PC-9 (cell line): ENCODE data around the gene ESRRG. TPM values are rescaled to one million over a fixed set of nuclear protein-coding genes. Genes with fewer than 3 reads are reported as not detected.
A peak's percentile ranks its signal among the peaks of the same experiment; 100 is the strongest.

Experiments
- BruUV-seq: library from RNA; stranded (reverse); fragments of 400-500 nt; replicated peaks from 2 replicates; lab custom pipeline; 2021; lab: Mats Ljungman, UMichigan
- CTCF ChIA-PET: fragments of 300-600 bp; sonication (Branson Sonifier 250); formaldehyde crosslinking; loops from one replicate; lab custom pipeline; 2022; ENCODE audit warnings: antibody characterized with exemption; lab: Charles Lee
- POLR2A ChIA-PET: fragments of 300-600 bp; sonication (Branson Sonifier 250); formaldehyde crosslinking; loops from one replicate; lab custom pipeline; 2022; ENCODE audit warnings: antibody characterized with exemption; ENCODE audit not compliant: unreplicated experiment; lab: Charles Lee
- DNase-seq, 2 experiments: peaks; one replicate each; pipeline versions ENCODE4 v3.0.0 to v3.0.0-alpha.2; 2015 to 2022; ENCODE audit warnings: mixed read lengths in 1 of 2
- H2AFZ ChIP-seq: fragments of 200-600 bp; sonication (generic); 2 replicates; pipeline ENCODE4 v1.8.1; 2017; ENCODE audit warnings: antibody characterized with exemption
- H3F3A ChIP-seq: fragments of 200-600 bp; sonication (generic); 2 replicates; pipeline ENCODE4 v1.8.1; 2017; ENCODE audit warnings: antibody characterized with exemption, mild to moderate bottlenecking, low read depth; ENCODE audit not compliant: insufficient read depth
- H3K27ac ChIP-seq: fragments of 200-600 bp; sonication (generic); 2 replicates; pipeline ENCODE4 v1.6.1; 2016; ENCODE audit warnings: mixed run types
- H3K27me3 ChIP-seq: fragments of 200-600 bp; sonication (generic); 2 replicates; pipeline ENCODE4 v1.6.1; 2016; ENCODE audit warnings: low read depth, mixed run types; ENCODE audit not compliant: insufficient read depth
- H3K36me3 ChIP-seq: fragments of 200-600 bp; sonication (generic); 2 replicates; pipeline ENCODE4 v1.6.1; 2016; ENCODE audit warnings: low read depth, mixed run types
- H3K4me1 ChIP-seq: fragments of 200-600 bp; sonication (generic); replicated peaks from 2 replicates; pipeline ENCODE4 v1.6.1; 2016; ENCODE audit warnings: mixed run types; ENCODE audit not compliant: insufficient read depth
- H3K4me2 ChIP-seq: fragments of 200-600 bp; sonication (generic); 2 replicates; pipeline ENCODE4 v1.6.1; 2017; ENCODE audit warnings: mixed run types
- H3K4me3 ChIP-seq: fragments of 200-600 bp; sonication (generic); 2 replicates; pipeline ENCODE4 v1.6.1; 2016; ENCODE audit warnings: mixed run types
- H3K79me2 ChIP-seq: fragments of 200-600 bp; sonication (generic); 2 replicates; pipeline ENCODE4 v1.6.1; 2017; ENCODE audit warnings: low read depth, mixed run types
- H3K9me2 ChIP-seq: fragments of 200-600 bp; sonication (generic); 2 replicates; pipeline ENCODE4 v1.8.1; 2017; ENCODE audit warnings: mild to moderate bottlenecking; ENCODE audit not compliant: insufficient read depth
- H3K9me3 ChIP-seq: fragments of 200-600 bp; sonication (generic); 2 replicates; pipeline ENCODE4 v1.8.1; 2016; ENCODE audit warnings: low read depth; ENCODE audit not compliant: insufficient read depth
- H4K20me1 ChIP-seq: fragments of 200-600 bp; sonication (generic); 2 replicates; pipeline ENCODE4 v1.8.1; 2017; ENCODE audit not compliant: insufficient read depth
- CTCF ChIP-seq: fragments of 200-600 bp; sonication (generic); conservative IDR thresholded peaks from 2 replicates; pipeline ENCODE4 v1.6.1; 2017; ENCODE audit warnings: mixed run types, antibody characterized with exemption, mild to moderate bottlenecking, moderate library complexity
- EZH2 ChIP-seq: fragments of 200-600 bp; sonication (generic); IDR thresholded peaks from 2 replicates; pipeline ENCODE4 v1.8.0; 2017; ENCODE audit warnings: antibody characterized with exemption, low read depth
- intact Hi-C: fragments of 100-400 bp; cut with micrococcal nuclease; formaldehyde crosslinking; loops from one replicate; pipeline ENCODE4 v1.10.0; 2022; ENCODE audit not compliant: unreplicated experiment
- total RNA-seq: library from RNA; stranded (reverse); gene quantifications from 2 replicates; pipeline ENCODE4 v1.2.3, GENCODE V29; 2021

The ESRRG gene
- total RNA-seq, 1 experiment from 2014 or later = not detected

GRCh38 chr1:216604771-216605170 lies 118.5 kb downstream of the ESRRG start:
- CTCF ChIA-PET = no interaction called here
- Histone ChIP-seq H3K36me3 (no peaks in the 10 kb centered on the region), H3F3A (no peaks in the 10 kb centered on the region), H3K27me3 (no peaks in the 10 kb centered on the region), H3K9me3 (no peaks in the 10 kb centered on the region), H3K79me2 (no peaks in the 10 kb centered on the region), H3K4me3 (no peak overlapping the region), H4K20me1 (no peaks in the 10 kb centered on the region), H2AFZ (no peak overlapping the region), H3K27ac (no peak overlapping the region), H3K4me2 (no peak overlapping the region), H3K4me1 (no peaks in the 10 kb centered on the region; the same call in 1 of the 2 replicates), H3K9me2 (peaks cover 8% of the 10 kb centered on the region; the same call in 1 of the 2 replicates)
- POLR2A ChIA-PET = interaction anchor here (0.6 kb wide), 1 partner anchor 37 kb away, joined by 7 read pairs; no protein-coding TSS in a partner anchor
- BruUV-seq = no TSS peak
- intact Hi-C loops = no loop called here
- DNase-seq = no peak
- TF ChIP-seq CTCF (no peak), EZH2 (no peak)

GRCh38 chr1:216600730-216601609 lies 122.3 kb downstream of the ESRRG start:
- Histone ChIP-seq H3K9me3 (no peaks in the 10 kb centered on the region), H3K27ac (0 out of 2 replicates have a peak overlapping the region, but pooled peaks have one; percentile 33), H3K4me2 (peak overlapping the region; percentile 89), H3K4me1 (no peaks in the 10 kb centered on the region; the same call in 1 of the 2 replicates), H2AFZ (peak overlapping the region; percentile 87), H4K20me1 (no peaks in the 10 kb centered on the region), H3F3A (no peaks in the 10 kb centered on the region), H3K79me2 (no peaks in the 10 kb centered on the region), H3K36me3 (no peaks in the 10 kb centered on the region), H3K4me3 (peak overlapping the region; percentile 64), H3K27me3 (no peaks in the 10 kb centered on the region), H3K9me2 (peaks cover 8% of the 10 kb centered on the region; the same call in 1 of the 2 replicates)
- BruUV-seq = no TSS peak
- CTCF ChIA-PET = interaction anchor here (0.5 to 0.7 kb wide), 2 partner anchors 83 to 143 kb away, joined by 3 to 14 read pairs; no protein-coding TSS in a partner anchor
- peak; percentile 17 to 37 for DNase-seq
- TF ChIP-seq EZH2 (no peak), CTCF (peak; percentile 51; the same call in 1 of the 2 replicates)
- intact Hi-C loops = no loop called here
- POLR2A ChIA-PET = no interaction called here

- peak overlapping the region; percentile 87; the same call in 1 of the 2 replicates for H2AFZ ChIP-seq
- POLR2A ChIA-PET = no interaction called here
- intact Hi-C loops = no loop called here
Observed at GRCh38 chr1:216599851-216600250, 123.4 kb downstream of the ESRRG start.

More at GRCh38 chr1:216599851-216600250, 123.4 kb downstream of the ESRRG start:
- BruUV-seq = no TSS peak
- Histone ChIP-seq H3K27ac (no peak overlapping the region), H3K4me1 (no peaks in the 10 kb centered on the region; the same call in 1 of the 2 replicates), H3K9me2 (peaks cover 8% of the 10 kb centered on the region; the same call in 1 of the 2 replicates), H3K9me3 (no peaks in the 10 kb centered on the region), H3K4me3 (no peak overlapping the region; the same call in 1 of the 2 replicates), H3F3A (no peaks in the 10 kb centered on the region), H3K27me3 (no peaks in the 10 kb centered on the region), H3K36me3 (no peaks in the 10 kb centered on the region), H3K4me2 (peak overlapping the region; percentile 89), H4K20me1 (no peaks in the 10 kb centered on the region), H3K79me2 (no peaks in the 10 kb centered on the region)
- DNase-seq = no peak
- CTCF ChIA-PET = no interaction called here
- no peak for TF ChIP-seq EZH2
